ENCODE results near the gene ASIC2. TPM values are rescaled to one million over a fixed set of nuclear protein-coding genes. Genes with fewer than 3 reads are reported as not detected.

The ASIC2 gene
- total and polyA plus RNA-seq, 2 donors (not counting 3 experiments of a cell fraction or from before 2014, with no cell fraction given) = not detected

DNA sequence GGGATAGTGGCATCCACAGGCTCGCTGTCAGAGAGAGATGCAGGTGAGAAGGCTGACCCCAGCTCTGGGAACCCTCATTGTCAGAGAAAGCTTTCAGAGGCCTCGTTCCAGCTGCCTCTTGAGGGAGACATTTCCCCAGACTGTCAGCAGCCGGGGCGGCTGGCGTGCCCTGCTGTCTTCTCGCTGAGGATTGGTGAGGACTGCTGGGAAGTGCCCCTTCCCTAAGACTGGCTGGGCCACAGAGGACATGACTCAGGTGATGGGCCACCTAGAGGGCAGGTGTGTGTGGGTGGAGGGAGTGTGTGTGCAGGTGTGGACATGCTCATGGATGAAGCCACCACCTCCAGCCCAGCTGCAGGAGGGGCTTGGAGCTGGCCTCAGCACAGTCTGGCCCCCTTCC lies 276.2 kb downstream of the ASIC2 start:
- Histone ChIP-seq H4K20me1 (replicated peaks; ENCODE audit: control insufficient read depth, extremely low read depth, insufficient read depth, low read length) (no peaks in the 10 kb centered on the region), H2AFZ (ENCODE audit: low read depth, low read length) (no peak overlapping the region), H3K4me1 (ENCODE audit: control insufficient read depth, extremely low read depth, insufficient read depth, low read length) (no peaks in the 10 kb centered on the region), H3K79me2 (ENCODE audit: control insufficient read depth, insufficient read depth, low read length) (no peaks in the 10 kb centered on the region), H3K27me3 (ENCODE audit: control insufficient read depth in 2 of 2, insufficient read depth in 2 of 2, low read length in 2 of 2) (no peaks in the 10 kb centered on the region), H3K4me2 (ENCODE audit: insufficient read depth, low read length) (no peak overlapping the region), H3K9ac (replicated peaks; ENCODE audit: extremely low read depth, insufficient read depth, low read length) (no peak overlapping the region), H3K9me3 (replicated peaks; ENCODE audit: control insufficient read depth, insufficient read depth, low read length) (no peaks in the 10 kb centered on the region), H3K27ac (ENCODE audit: insufficient read depth, low read depth, low read length) (no peak overlapping the region), H3K4me3 (replicated peaks in 1 of 3; ENCODE audit: insufficient read depth in 1 of 3, low read depth in 1 of 3, low read length in 3 of 3) (no peak overlapping the region), H3K36me3 (ENCODE audit: control insufficient read depth in 2 of 2, extremely low read depth in 1 of 2, insufficient read depth in 2 of 2, low read length in 2 of 2) (no peaks in the 10 kb centered on the region), H3K9me1 (replicated peaks; ENCODE audit: control insufficient read depth, extremely low read depth, insufficient read depth, low read length) (no peaks in the 10 kb centered on the region)
- no TSS peak for BruUV-seq (replicated peaks)
- DNase-seq (ENCODE audit: low read depth, low spot score) (no peak), FAIRE-seq (no peak)
- ChIA-PET POLR2A (no interaction called here), CTCF (interaction anchor here (1.5 kb wide), 1 partner anchor 18 kb away, joined by 7 read pairs; no protein-coding TSS in a partner anchor)
- intact Hi-C loops (cut with micrococcal nuclease) (no loop called here), dilution Hi-C loops (cut with MboI; ENCODE audit: extremely low pct_ligation_motif_present, low sequenced_read_pairs) (no loop called here)
- TF ChIP-seq, protein P1, sequence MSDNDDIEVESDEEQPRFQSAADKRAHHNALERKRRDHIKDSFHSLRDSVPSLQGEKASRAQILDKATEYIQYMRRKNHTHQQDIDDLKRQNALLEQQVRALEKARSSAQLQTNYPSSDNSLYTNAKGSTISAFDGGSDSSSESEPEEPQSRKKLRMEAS (IDR thresholded peaks at IDR 0.05; ENCODE audit: insufficient read depth, insufficient read length) = no peak
- no peak for TF ChIP-seq GATA2 (IDR thresholded peaks at IDR 0.05; ENCODE audit: insufficient read depth, insufficient read length, low read depth, low read length)
- no peak for TF ChIP-seq POLR2A (IDR thresholded peaks at IDR 0.05; ENCODE audit: low read depth, low read length)
- no peak for TF ChIP-seq JUN (IDR thresholded peaks at IDR 0.05; ENCODE audit: borderline replicate concordance, insufficient read depth, insufficient read length, low read depth)
- no peak for TF ChIP-seq FOS (IDR thresholded peaks at IDR 0.05; ENCODE audit: borderline replicate concordance, insufficient read depth, low read length)
- TF ChIP-seq, protein P2, sequence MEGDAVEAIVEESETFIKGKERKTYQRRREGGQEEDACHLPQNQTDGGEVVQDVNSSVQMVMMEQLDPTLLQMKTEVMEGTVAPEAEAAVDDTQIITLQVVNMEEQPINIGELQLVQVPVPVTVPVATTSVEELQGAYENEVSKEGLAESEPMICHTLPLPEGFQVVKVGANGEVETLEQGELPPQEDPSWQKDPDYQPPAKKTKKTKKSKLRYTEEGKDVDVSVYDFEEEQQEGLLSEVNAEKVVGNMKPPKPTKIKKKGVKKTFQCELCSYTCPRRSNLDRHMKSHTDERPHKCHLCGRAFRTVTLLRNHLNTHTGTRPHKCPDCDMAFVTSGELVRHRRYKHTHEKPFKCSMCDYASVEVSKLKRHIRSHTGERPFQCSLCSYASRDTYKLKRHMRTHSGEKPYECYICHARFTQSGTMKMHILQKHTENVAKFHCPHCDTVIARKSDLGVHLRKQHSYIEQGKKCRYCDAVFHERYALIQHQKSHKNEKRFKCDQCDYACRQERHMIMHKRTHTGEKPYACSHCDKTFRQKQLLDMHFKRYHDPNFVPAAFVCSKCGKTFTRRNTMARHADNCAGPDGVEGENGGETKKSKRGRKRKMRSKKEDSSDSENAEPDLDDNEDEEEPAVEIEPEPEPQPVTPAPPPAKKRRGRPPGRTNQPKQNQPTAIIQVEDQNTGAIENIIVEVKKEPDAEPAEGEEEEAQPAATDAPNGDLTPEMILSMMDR (IDR thresholded peaks at IDR 0.05; ENCODE audit: extremely low read depth in 1 of 2, insufficient read depth in 1 of 2, low read depth in 1 of 2, low read length in 2 of 2) = no peak
- no peak for TF ChIP-seq EZH2 (IDR thresholded peaks at IDR 0.05; ENCODE audit: borderline replicate concordance, low read depth, low read length, severe bottlenecking)
- no peak for TF ChIP-seq MYC (IDR thresholded peaks at IDR 0.05; ENCODE audit: low read depth, low read length)
- no peak for TF ChIP-seq POLR2AphosphoS5 (IDR thresholded peaks at IDR 0.05; ENCODE audit: insufficient read depth, low read depth, low read length)

Measured in endothelial cell of umbilical vein (primary cell).